IMR-90 (cell line): Measurements from ENCODE around the gene ZNF124. TPM values are rescaled to one million over a fixed set of nuclear protein-coding genes. Genes with fewer than 3 reads are reported as not detected.

Experiments used
- ATAC-seq: fragments of 200-7000 bp; cut with Tn5 transposase; 2 replicates; pipeline ENCODE4 v1.9.1; 2020; ENCODE audit warnings: low read depth, mild to moderate bottlenecking, moderate library complexity
- BruUV-seq: library from RNA; stranded (reverse); fragments of 400-500 nt; replicated peaks from 2 replicates; lab custom pipeline; 2021; lab: Mats Ljungman, UMichigan
- CTCF ChIA-PET: fragments of 300-600 bp; formaldehyde crosslinking; extraction: SDS; loops from one replicate; lab custom pipeline; 2021; ENCODE audit warnings: antibody characterized with exemption; lab: Yijun Ruan, JAX
- POLR2A ChIA-PET: fragments of 300-600 bp; sonication (Branson Sonifier 250); formaldehyde crosslinking; loops from one replicate; lab custom pipeline; 2022; ENCODE audit warnings: antibody characterized with exemption; ENCODE audit not compliant: unreplicated experiment; lab: Charles Lee
- DNase-seq: peaks from one replicate; pipeline ENCODE4 v3.0.0; 2013
- H2AFZ ChIP-seq: replicated peaks from 2 replicates; pipeline ENCODE3; 2013; ENCODE audit warnings: low read length, mild to moderate bottlenecking; ENCODE audit not compliant: poor library complexity
- H2AK5ac ChIP-seq: 2 replicates; pipeline ENCODE4 v1.6.1; 2013; ENCODE audit warnings: low read depth, low read length, inconsistent platforms
- H2AK9ac ChIP-seq: replicated peaks from 2 replicates; pipeline ENCODE3; 2013; ENCODE audit warnings: mild to moderate bottlenecking, low read depth, low read length, moderate library complexity; ENCODE audit not compliant: poor library complexity
- H2BK120ac ChIP-seq: 2 replicates; pipeline ENCODE4 v1.6.1; 2013; ENCODE audit warnings: low read depth, low read length, inconsistent platforms
- H2BK15ac ChIP-seq: 3 replicates; pipeline ENCODE4 v1.6.1; 2013; ENCODE audit warnings: low read depth, low read length, inconsistent platforms
- H2BK20ac ChIP-seq: 2 replicates; pipeline ENCODE4 v1.6.1; 2013; ENCODE audit warnings: low read depth, mild to moderate bottlenecking, inconsistent platforms, low read length, moderate library complexity
- H2BK5ac ChIP-seq: 2 replicates; pipeline ENCODE4 v1.6.1; 2013; ENCODE audit warnings: mild to moderate bottlenecking, low read depth, low read length, inconsistent platforms; ENCODE audit not compliant: poor library complexity, severe bottlenecking
- H3K14ac ChIP-seq: replicated peaks from 2 replicates; pipeline ENCODE4 v1.6.1; 2013; ENCODE audit warnings: low read depth, low read length, inconsistent platforms
- H3K18ac ChIP-seq: 2 replicates; pipeline ENCODE4 v1.6.1; 2013; ENCODE audit warnings: low read depth, low read length, control low read depth
- H3K23ac ChIP-seq: 2 replicates; pipeline ENCODE4 v1.6.1; 2013; ENCODE audit warnings: low read depth, low read length, inconsistent platforms
- H3K27ac ChIP-seq: 2 replicates; pipeline ENCODE4 v1.5.1; 2013; ENCODE audit warnings: mild to moderate bottlenecking, control low read depth, low read length; ENCODE audit not compliant: insufficient read depth
- H3K27me3 ChIP-seq: 2 replicates; pipeline ENCODE4 v1.6.1; 2013; ENCODE audit warnings: low read length; ENCODE audit not compliant: control insufficient read depth, insufficient read depth
- H3K36me3 ChIP-seq: 2 replicates; pipeline ENCODE4 v1.6.1; 2013; ENCODE audit warnings: low read length, mixed read lengths; ENCODE audit not compliant: control insufficient read depth, insufficient read depth
- H3K4ac ChIP-seq: 2 replicates; pipeline ENCODE4 v1.6.1; 2013; ENCODE audit warnings: low read depth, low read length, inconsistent platforms
- H3K4me1 ChIP-seq: 2 replicates; pipeline ENCODE4 v1.6.1; 2013; ENCODE audit warnings: low read length, mixed read lengths; ENCODE audit not compliant: control insufficient read depth, insufficient read depth
- H3K4me2 ChIP-seq: 2 replicates; pipeline ENCODE4 v1.6.1; 2013; ENCODE audit warnings: low read depth, mild to moderate bottlenecking, control low read depth, low read length, moderate library complexity
- H3K4me3 ChIP-seq: 2 replicates; pipeline ENCODE4 v1.5.1; 2013; ENCODE audit warnings: low read depth, mild to moderate bottlenecking, control low read depth, low read length, moderate library complexity; ENCODE audit not compliant: insufficient read depth
- H3K56ac ChIP-seq: 2 replicates; pipeline ENCODE4 v1.6.1; 2013; ENCODE audit warnings: low read length, inconsistent platforms; ENCODE audit not compliant: insufficient read depth; ENCODE audit errors: extremely low read depth
- H3K79me1 ChIP-seq, 2 experiments: 2 replicates each; pipeline ENCODE4 v1.6.1; 2013; ENCODE audit warnings: low read length in 2 of 2, inconsistent platforms in 1 of 2, low read depth in 1 of 2
- H3K9ac ChIP-seq: 2 replicates; pipeline ENCODE4 v1.6.1; 2013; ENCODE audit warnings: low read depth, low read length, control low read depth
- H3K9me1 ChIP-seq: 2 replicates; pipeline ENCODE4 v1.6.1; 2013; ENCODE audit warnings: low read length, inconsistent platforms; ENCODE audit not compliant: insufficient read depth
- H3K9me3 ChIP-seq: 2 replicates; pipeline ENCODE4 v1.6.1; 2013; ENCODE audit warnings: low read length; ENCODE audit not compliant: control insufficient read depth, insufficient read depth
- H4K20me1 ChIP-seq: 2 replicates; pipeline ENCODE4 v1.6.1; 2013; ENCODE audit warnings: low read length, inconsistent platforms; ENCODE audit not compliant: insufficient read depth
- H4K5ac ChIP-seq: 2 replicates; pipeline ENCODE4 v1.6.1; 2013; ENCODE audit warnings: mild to moderate bottlenecking, low read depth, low read length, control low read depth
- H4K8ac ChIP-seq, 2 experiments: 2 replicates each; pipeline ENCODE4 v1.6.1; 2013; ENCODE audit warnings: low read depth in 2 of 2, low read length in 2 of 2, control low read depth in 1 of 2, inconsistent platforms in 1 of 2
- H4K91ac ChIP-seq: 2 replicates; pipeline ENCODE4 v1.6.1; 2013; ENCODE audit warnings: low read depth, low read length, inconsistent platforms; ENCODE audit not compliant: insufficient read depth
- BHLHE40 ChIP-seq: fragments of 150-350 bp; IDR thresholded peaks from 2 replicates; pipeline ENCODE4 v1.6.1; 2016; ENCODE audit warnings: mild to moderate bottlenecking, low read depth, low read length
- CHD1 ChIP-seq: IDR thresholded peaks from 2 replicates; pipeline ENCODE4 v1.6.1; 2012; ENCODE audit warnings: low read depth, low read length, improper control_type of control experiment
- FOS ChIP-seq: fragments of 150-350 bp; IDR thresholded peaks from 2 replicates; pipeline ENCODE4 v1.6.1; 2016; ENCODE audit warnings: low read depth, low read length
- MAFK ChIP-seq: IDR thresholded peaks from 2 replicates; pipeline ENCODE4 v1.6.1; 2012; ENCODE audit warnings: low read depth, low read length, improper control_type of control experiment
- MXI1 ChIP-seq: IDR thresholded peaks from 2 replicates; pipeline ENCODE4 v1.6.1; 2012; ENCODE audit warnings: low read depth, mild to moderate bottlenecking, low read length, moderate library complexity, borderline replicate concordance
- NFE2L2 ChIP-seq: fragments of 150-350 bp; IDR thresholded peaks from 2 replicates; pipeline ENCODE4 v1.6.1; 2016; ENCODE audit warnings: low read depth, mild to moderate bottlenecking, low read length
- POLR2A ChIP-seq: IDR thresholded peaks from 2 replicates; pipeline ENCODE4 v1.6.1; 2012; ENCODE audit warnings: mild to moderate bottlenecking, low read depth, low read length
- RAD21 ChIP-seq: IDR thresholded peaks from 2 replicates; pipeline ENCODE4 v1.6.1; 2012; ENCODE audit warnings: low read length, improper control_type of control experiment
- RCOR1 ChIP-seq: IDR thresholded peaks from 2 replicates; pipeline ENCODE4 v1.6.1; 2012; ENCODE audit warnings: mild to moderate bottlenecking, low read length, improper control_type of control experiment; ENCODE audit not compliant: insufficient replicate concordance
- RFX5 ChIP-seq: IDR thresholded peaks from 2 replicates; pipeline ENCODE4 v1.8.0; 2012; ENCODE audit warnings: low read depth, mild to moderate bottlenecking, low read length, moderate library complexity
- SMC3 ChIP-seq: fragments of 150-350 bp; IDR thresholded peaks from 2 replicates; pipeline ENCODE4 v1.6.1; 2016; ENCODE audit warnings: low read depth, mild to moderate bottlenecking, antibody characterized with exemption, low read length, moderate library complexity
- WGBS, 2 experiments: methylation state at CpG; one replicate each; pipeline versions ENCODE4 v1.1.5 to v1.1.7; 2013; ENCODE audit warnings: missing lambda C conversion rate in 2 of 2; ENCODE audit not compliant: insufficient read length in 1 of 2; ENCODE audit errors: extremely low coverage in 2 of 2; 5-methylcytosine and 5-hydroxymethylcytosine counted together
- dilution Hi-C: fragments of 300-500 bp; cut with HindIII; formaldehyde crosslinking; loops from one replicate; pipeline ENCODE4 v1.14.3; 2018; ENCODE audit warnings: low sequenced_read_pairs; ENCODE audit not compliant: unreplicated experiment
- in situ Hi-C: fragments of 300-500 bp; cut with MboI; formaldehyde crosslinking; loops from 3 replicates; pipeline ENCODE4 v1.14.3; 2019; ENCODE audit warnings: low sequenced_read_pairs, inconsistent platforms, mixed read lengths
- intact Hi-C: fragments of 100-400 bp; cut with micrococcal nuclease; formaldehyde crosslinking; loops from 2 replicates; pipeline ENCODE4 v1.10.0; 2022
- polyA plus RNA-seq, 3 experiments: library from polyadenylated mRNA; depleted of rRNA; stranded (reverse); fragments of >200 nt; gene quantifications; 2 replicates each; pipeline ENCODE4 v1.2.3, GENCODE V29; 2012; ENCODE audit warnings: low replicate concordance in 1 of 3
- total RNA-seq: library from RNA; depleted of rRNA; stranded (reverse); fragments of >200 nt; gene quantifications from 2 replicates; pipeline ENCODE4 v1.2.3, GENCODE V29; 2012
- TF ChIP-seq, protein P1 (sequence below): conservative IDR thresholded peaks from 2 replicates; pipeline ENCODE4 v1.5.1; 2012; ENCODE audit warnings: mild to moderate bottlenecking, low read depth, low read length, improper control_type of control experiment
- TF ChIP-seq, protein P2 (sequence below): fragments of 150-350 bp; IDR thresholded peaks from 2 replicates; pipeline ENCODE4 v1.6.1; 2017; ENCODE audit warnings: mild to moderate bottlenecking, antibody characterized with exemption, low read length, low read depth

ZNF124 gene
- total and polyA plus RNA-seq, 2 of the 4 experiments (the other 2 are of a cell fraction), result 3.2 to 89.3 TPM

DNA sequence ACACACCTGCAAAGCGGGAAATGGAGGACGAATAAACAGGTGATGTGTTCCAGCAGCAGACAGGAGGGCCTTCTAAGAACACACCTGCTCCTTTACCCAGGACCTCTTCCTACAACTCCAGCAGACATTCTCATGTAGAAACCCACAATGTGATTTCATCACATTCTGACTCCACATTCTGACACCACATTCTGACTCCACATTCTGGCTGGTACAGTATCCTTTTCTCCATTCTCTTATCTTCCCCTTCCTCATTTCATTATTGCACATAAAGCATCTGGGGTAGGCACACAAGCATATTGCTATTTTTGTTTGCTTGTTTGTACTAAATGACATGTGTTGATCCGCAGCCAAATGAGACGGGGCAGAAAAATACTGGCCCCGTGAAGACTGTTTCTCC is 3.6 kb upstream of the ZNF124 start:
- dilution Hi-C loops (no loop called here), in situ Hi-C loops (no loop called here), intact Hi-C loops (no loop called here)
- ATAC-seq (no peak), DNase-seq (no peak)
- H2BK20ac ChIP-seq, result no peak overlapping the region
- H3K36me3 ChIP-seq, result no peaks in the 10 kb centered on the region
- H3K9ac ChIP-seq, result no peak overlapping the region
- no peak overlapping the region for H3K27ac ChIP-seq
- H3K9me1 ChIP-seq, result no peaks in the 10 kb centered on the region; the same call in 1 of the 2 replicates
- H3K18ac ChIP-seq, result no peak overlapping the region
- no CpG with 5 or more reads among the region's 5 CpGs for WGBS, 2 experiments
- no peak overlapping the region for H4K5ac ChIP-seq
- H3K14ac ChIP-seq, result no peak overlapping the region
- no peaks in the 10 kb centered on the region for H3K4me1 ChIP-seq
- no peak overlapping the region for H3K4me3 ChIP-seq
- H3K4ac ChIP-seq, result no peak overlapping the region
- ChIA-PET POLR2A (no interaction called here), CTCF (no interaction called here)
- no peak overlapping the region for H3K23ac ChIP-seq
- no peak overlapping the region for H3K56ac ChIP-seq
- H2AK5ac ChIP-seq, result no peak overlapping the region
- H3K27me3 ChIP-seq, result no peaks in the 10 kb centered on the region
- H2AFZ ChIP-seq, result no peak overlapping the region
- H3K79me1 ChIP-seq, result no peaks in the 10 kb centered on the region
- no peak overlapping the region for H2BK120ac ChIP-seq
- no peaks in the 10 kb centered on the region for H4K20me1 ChIP-seq
- no peaks in the 10 kb centered on the region for H3K9me3 ChIP-seq
- H2BK5ac ChIP-seq, result no peak overlapping the region
- no TSS peak for BruUV-seq
- H2BK15ac ChIP-seq, result no peak overlapping the region
- no peak overlapping the region for H4K91ac ChIP-seq
- H4K8ac ChIP-seq, result no peak overlapping the region
- peak overlapping the region; percentile 42 for H2AK9ac ChIP-seq
- no peak overlapping the region for H3K4me2 ChIP-seq
- TF ChIP-seq RCOR1, result no peak
- TF ChIP-seq MAFK, result no peak
- TF ChIP-seq RFX5, result no peak
- TF ChIP-seq NFE2L2, result no peak
- no peak for TF ChIP-seq MXI1
- no peak for TF ChIP-seq RAD21
- TF ChIP-seq, protein P1, sequence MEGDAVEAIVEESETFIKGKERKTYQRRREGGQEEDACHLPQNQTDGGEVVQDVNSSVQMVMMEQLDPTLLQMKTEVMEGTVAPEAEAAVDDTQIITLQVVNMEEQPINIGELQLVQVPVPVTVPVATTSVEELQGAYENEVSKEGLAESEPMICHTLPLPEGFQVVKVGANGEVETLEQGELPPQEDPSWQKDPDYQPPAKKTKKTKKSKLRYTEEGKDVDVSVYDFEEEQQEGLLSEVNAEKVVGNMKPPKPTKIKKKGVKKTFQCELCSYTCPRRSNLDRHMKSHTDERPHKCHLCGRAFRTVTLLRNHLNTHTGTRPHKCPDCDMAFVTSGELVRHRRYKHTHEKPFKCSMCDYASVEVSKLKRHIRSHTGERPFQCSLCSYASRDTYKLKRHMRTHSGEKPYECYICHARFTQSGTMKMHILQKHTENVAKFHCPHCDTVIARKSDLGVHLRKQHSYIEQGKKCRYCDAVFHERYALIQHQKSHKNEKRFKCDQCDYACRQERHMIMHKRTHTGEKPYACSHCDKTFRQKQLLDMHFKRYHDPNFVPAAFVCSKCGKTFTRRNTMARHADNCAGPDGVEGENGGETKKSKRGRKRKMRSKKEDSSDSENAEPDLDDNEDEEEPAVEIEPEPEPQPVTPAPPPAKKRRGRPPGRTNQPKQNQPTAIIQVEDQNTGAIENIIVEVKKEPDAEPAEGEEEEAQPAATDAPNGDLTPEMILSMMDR, result no peak
- no peak for TF ChIP-seq FOS
- TF ChIP-seq SMC3, result no peak
- no peak for TF ChIP-seq BHLHE40
- no peak for TF ChIP-seq CHD1
- TF ChIP-seq POLR2A, result no peak
- TF ChIP-seq, protein P2, sequence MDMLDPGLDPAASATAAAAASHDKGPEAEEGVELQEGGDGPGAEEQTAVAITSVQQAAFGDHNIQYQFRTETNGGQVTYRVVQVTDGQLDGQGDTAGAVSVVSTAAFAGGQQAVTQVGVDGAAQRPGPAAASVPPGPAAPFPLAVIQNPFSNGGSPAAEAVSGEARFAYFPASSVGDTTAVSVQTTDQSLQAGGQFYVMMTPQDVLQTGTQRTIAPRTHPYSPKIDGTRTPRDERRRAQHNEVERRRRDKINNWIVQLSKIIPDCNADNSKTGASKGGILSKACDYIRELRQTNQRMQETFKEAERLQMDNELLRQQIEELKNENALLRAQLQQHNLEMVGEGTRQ, result no peak
